Osteoblast (primary cell): ENCODE measurements around the gene TCF12. TPM values are rescaled to one million over a fixed set of nuclear protein-coding genes. Genes with fewer than 3 reads are reported as not detected.

ENCODE experiments used
- DNase-seq: peaks from one replicate; pipeline ENCODE4 v3.0.0; 2011; ENCODE audit warnings: low spot score, mixed read lengths; ENCODE audit not compliant: insufficient read length; ENCODE audit errors: missing footprints
- H2AFZ ChIP-seq: 2 replicates; pipeline ENCODE4 v1.6.0; 2011; ENCODE audit warnings: mild to moderate bottlenecking, low read length
- H3K27ac ChIP-seq: 2 replicates; pipeline ENCODE4 v1.5.1; 2011; ENCODE audit warnings: mild to moderate bottlenecking, low read depth, low read length, moderate library complexity
- H3K27me3 ChIP-seq: 2 replicates; pipeline ENCODE4 v1.6.0; 2012; ENCODE audit warnings: mild to moderate bottlenecking, control low read depth, inconsistent platforms, low read length, moderate library complexity; ENCODE audit not compliant: insufficient read depth
- H3K36me3 ChIP-seq: 2 replicates; pipeline ENCODE4 v1.5.1; 2011; ENCODE audit warnings: mild to moderate bottlenecking, low read length, control low read depth, moderate library complexity; ENCODE audit not compliant: insufficient read depth
- H3K4me1 ChIP-seq: 2 replicates; pipeline ENCODE4 v1.5.1; 2011; ENCODE audit warnings: mild to moderate bottlenecking, low read length, control low read depth, moderate library complexity; ENCODE audit not compliant: insufficient read depth
- H3K4me2 ChIP-seq: 2 replicates; pipeline ENCODE4 v1.6.0; 2011; ENCODE audit warnings: mild to moderate bottlenecking, low read length; ENCODE audit not compliant: insufficient read depth
- H3K4me3 ChIP-seq: fragments of 200-600 bp; sonication (generic); 3 replicates; pipeline ENCODE4 v1.5.1; 2012; ENCODE audit warnings: mild to moderate bottlenecking, low read length, inconsistent platforms; ENCODE audit not compliant: insufficient read depth
- H3K79me2 ChIP-seq: 2 replicates; pipeline ENCODE4 v1.6.0; 2012; ENCODE audit warnings: mild to moderate bottlenecking, low read length, control low read depth, inconsistent platforms; ENCODE audit not compliant: insufficient read depth
- H3K9me3 ChIP-seq: 2 replicates; pipeline ENCODE4 v1.5.1; 2011; ENCODE audit warnings: low read depth, low read length, control low read depth
- H4K20me1 ChIP-seq: 2 replicates; pipeline ENCODE4 v1.6.0; 2012; ENCODE audit warnings: mild to moderate bottlenecking, low read length, control low read depth; ENCODE audit not compliant: insufficient read depth
- total RNA-seq: library from RNA; depleted of rRNA; stranded (reverse); fragments of >200 nt; gene quantifications from 2 replicates; pipeline ENCODE4 v1.2.3, GENCODE V29; 2012
- TF ChIP-seq, protein P1 (sequence below): IDR thresholded peaks from 2 replicates; pipeline ENCODE4 v1.5.1; 2011; ENCODE audit warnings: mild to moderate bottlenecking, low read depth, low read length, moderate library complexity; ENCODE audit errors: extremely low read depth

Gene TCF12
- total RNA-seq, 1 donor, result 86.5 TPM

DNA sequence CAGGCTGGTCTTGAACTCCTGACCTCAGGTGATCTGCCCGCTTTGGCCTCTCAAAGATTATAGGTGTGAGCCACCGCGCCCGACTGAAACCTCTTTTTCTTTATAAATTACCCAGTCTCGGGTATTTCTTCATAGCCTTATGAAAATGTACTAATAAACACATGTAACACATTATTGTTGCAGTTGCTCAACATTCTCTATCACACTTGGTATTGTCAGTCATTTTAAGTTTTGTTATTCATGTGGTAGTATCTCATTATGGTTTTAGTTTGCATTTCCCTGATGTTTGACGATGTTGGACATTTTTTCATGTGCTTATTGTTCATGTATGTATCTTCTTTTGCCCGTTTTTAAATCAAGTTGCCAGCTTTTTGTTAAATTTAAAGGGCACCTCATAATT lies 109.7 kb downstream of the TCF12 start:
- H3K4me1 ChIP-seq, result peaks cover 26% of the 10 kb centered on the region
- no peaks in the 10 kb centered on the region for H3K27me3 ChIP-seq

DNA sequence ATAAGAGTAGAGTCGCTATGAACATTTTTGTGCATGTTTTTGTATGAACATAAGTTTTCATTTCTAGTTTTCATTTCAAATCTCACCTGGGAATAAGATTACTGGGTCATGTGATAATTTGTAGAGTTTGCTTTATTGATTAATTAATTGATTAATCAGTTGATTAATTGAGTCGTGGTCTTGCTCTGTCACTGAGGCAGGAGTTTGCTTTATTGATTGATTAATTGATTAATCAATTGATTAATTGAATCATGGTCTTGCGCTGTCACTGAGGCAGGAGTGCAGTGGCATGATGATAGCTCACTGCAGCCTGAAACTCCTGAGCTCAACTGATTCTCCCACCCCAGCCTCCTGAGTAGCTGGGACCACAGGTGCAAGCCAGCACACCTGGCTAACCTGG lies 111.6 kb downstream of the TCF12 start:
- Histone ChIP-seq H3K36me3 (no peaks in the 10 kb centered on the region), H3K79me2 (peaks cover 89% of the 10 kb centered on the region), H3K4me2 (no peak overlapping the region), H3K27ac (no peak overlapping the region), H3K4me1 (peaks cover 26% of the 10 kb centered on the region), H2AFZ (no peak overlapping the region), H4K20me1 (peaks cover 28% of the 10 kb centered on the region), H3K9me3 (no peaks in the 10 kb centered on the region), H3K27me3 (no peaks in the 10 kb centered on the region), H3K4me3 (no peak overlapping the region)
- DNase-seq, result no peak
- TF ChIP-seq, protein P1, sequence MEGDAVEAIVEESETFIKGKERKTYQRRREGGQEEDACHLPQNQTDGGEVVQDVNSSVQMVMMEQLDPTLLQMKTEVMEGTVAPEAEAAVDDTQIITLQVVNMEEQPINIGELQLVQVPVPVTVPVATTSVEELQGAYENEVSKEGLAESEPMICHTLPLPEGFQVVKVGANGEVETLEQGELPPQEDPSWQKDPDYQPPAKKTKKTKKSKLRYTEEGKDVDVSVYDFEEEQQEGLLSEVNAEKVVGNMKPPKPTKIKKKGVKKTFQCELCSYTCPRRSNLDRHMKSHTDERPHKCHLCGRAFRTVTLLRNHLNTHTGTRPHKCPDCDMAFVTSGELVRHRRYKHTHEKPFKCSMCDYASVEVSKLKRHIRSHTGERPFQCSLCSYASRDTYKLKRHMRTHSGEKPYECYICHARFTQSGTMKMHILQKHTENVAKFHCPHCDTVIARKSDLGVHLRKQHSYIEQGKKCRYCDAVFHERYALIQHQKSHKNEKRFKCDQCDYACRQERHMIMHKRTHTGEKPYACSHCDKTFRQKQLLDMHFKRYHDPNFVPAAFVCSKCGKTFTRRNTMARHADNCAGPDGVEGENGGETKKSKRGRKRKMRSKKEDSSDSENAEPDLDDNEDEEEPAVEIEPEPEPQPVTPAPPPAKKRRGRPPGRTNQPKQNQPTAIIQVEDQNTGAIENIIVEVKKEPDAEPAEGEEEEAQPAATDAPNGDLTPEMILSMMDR, result no peak

More for the DNA sequence above, 109.7 kb downstream of the TCF12 start:
- Histone ChIP-seq H3K27ac (no peak overlapping the region), H3K36me3 (no peaks in the 10 kb centered on the region), H2AFZ (no peak overlapping the region), H3K4me3 (no peak overlapping the region), H3K79me2 (peaks cover 93% of the 10 kb centered on the region), H3K9me3 (no peaks in the 10 kb centered on the region), H4K20me1 (peaks cover 35% of the 10 kb centered on the region), H3K4me2 (no peak overlapping the region)
- DNase-seq, result no peak
- TF ChIP-seq, protein P1, result no peak

DNA sequence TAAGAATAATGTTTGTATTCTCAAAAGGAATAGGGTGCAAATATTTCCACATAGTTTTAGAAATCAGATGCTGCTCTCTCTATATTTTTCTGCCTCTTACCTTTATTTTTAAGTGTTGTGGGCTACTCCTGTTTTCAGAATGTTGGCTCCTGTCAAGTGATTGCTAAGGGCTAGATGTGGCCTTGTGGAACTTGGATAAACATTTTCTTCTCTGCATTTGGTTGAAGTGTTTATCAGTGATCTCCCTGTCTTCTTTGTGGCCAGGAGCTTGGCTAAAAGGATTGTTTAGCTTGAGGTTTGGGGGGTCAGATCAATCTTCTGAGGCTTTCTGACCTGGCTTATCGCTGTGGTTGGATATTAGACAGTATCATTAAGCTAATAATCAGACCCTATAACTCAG lies 112.6 kb downstream of the TCF12 start:
- peak overlapping the region; percentile 38 for H3K4me2 ChIP-seq
- H3K4me1 ChIP-seq, result peaks cover 17% of the 10 kb centered on the region
- no peak for DNase-seq
- H3K27ac ChIP-seq, result peak overlapping the region; percentile 40
- no peaks in the 10 kb centered on the region for H3K36me3 ChIP-seq
- no peaks in the 10 kb centered on the region for H3K27me3 ChIP-seq
- H3K9me3 ChIP-seq, result no peaks in the 10 kb centered on the region
- TF ChIP-seq, protein P1, result no peak
- H3K4me3 ChIP-seq, result no peak overlapping the region
- peaks cover 19% of the 10 kb centered on the region for H4K20me1 ChIP-seq
- no peak overlapping the region for H2AFZ ChIP-seq
- H3K79me2 ChIP-seq, result peaks cover 90% of the 10 kb centered on the region

DNA sequence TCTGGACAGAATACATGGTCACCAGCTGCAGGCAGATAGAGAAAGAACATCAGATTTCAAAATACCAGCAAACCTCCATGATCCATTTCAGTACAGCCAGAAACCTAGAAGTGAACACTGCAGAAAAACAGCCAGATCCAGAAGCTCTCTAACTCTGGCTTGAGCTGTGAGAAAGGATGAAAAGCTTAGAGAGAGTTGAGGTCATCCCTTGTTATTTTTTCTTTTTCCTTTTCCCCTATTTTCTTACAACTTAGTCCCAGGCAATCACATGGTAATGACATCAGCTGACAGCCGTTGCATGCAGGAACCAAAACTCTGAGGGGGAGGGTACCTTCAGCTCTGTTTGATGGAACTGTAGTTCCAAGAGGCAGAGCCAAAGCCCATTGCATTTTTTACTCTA lies 113.2 kb downstream of the TCF12 start:
- H3K27me3 ChIP-seq, result no peaks in the 10 kb centered on the region
- H3K9me3 ChIP-seq, result no peaks in the 10 kb centered on the region
- TF ChIP-seq, protein P1, result no peak
- peaks cover 16% of the 10 kb centered on the region for H3K4me1 ChIP-seq
- peaks cover 15% of the 10 kb centered on the region for H4K20me1 ChIP-seq
- no peak overlapping the region for H3K4me3 ChIP-seq
- no peak overlapping the region for H2AFZ ChIP-seq
- no peak for DNase-seq
- H3K4me2 ChIP-seq, result peak overlapping the region; percentile 38
- H3K36me3 ChIP-seq, result no peaks in the 10 kb centered on the region
- H3K79me2 ChIP-seq, result peaks cover 90% of the 10 kb centered on the region
- peak overlapping the region; percentile 40 for H3K27ac ChIP-seq
